H9 (cell line): ENCODE measurements around the gene CDKAL1. TPM values are rescaled to one million over a fixed set of nuclear protein-coding genes. Genes with fewer than 3 reads are reported as not detected.

ENCODE experiments used
- DNase-seq: peaks from one replicate; pipeline ENCODE4 v3.0.0-alpha.2; 2017
- H2AFZ ChIP-seq: one replicate; pipeline ENCODE4 v1.6.1; 2013; ENCODE audit warnings: mild to moderate bottlenecking, low read length, control low read depth, moderate library complexity
- H2AK5ac ChIP-seq: 2 replicates; pipeline ENCODE4 v1.6.1; 2013; ENCODE audit warnings: low read length, control low read depth, mixed read lengths; ENCODE audit not compliant: insufficient read length
- H2BK120ac ChIP-seq: one replicate; pipeline ENCODE4 v1.6.1; 2013; ENCODE audit warnings: low read depth, mild to moderate bottlenecking, low read length, control low read depth, inconsistent platforms; ENCODE audit not compliant: poor library complexity, severe bottlenecking
- H2BK12ac ChIP-seq: 2 replicates; pipeline ENCODE4 v1.6.1; 2013; ENCODE audit warnings: low read length, control low read depth, mixed read lengths, low read depth; ENCODE audit not compliant: insufficient read length
- H2BK15ac ChIP-seq: 2 replicates; pipeline ENCODE4 v1.6.1; 2013; ENCODE audit warnings: low read depth, low read length, control low read depth
- H2BK20ac ChIP-seq: one replicate; pipeline ENCODE4 v1.6.1; 2013; ENCODE audit warnings: low read depth, mild to moderate bottlenecking, low read length, control low read depth, inconsistent platforms; ENCODE audit not compliant: poor library complexity, severe bottlenecking
- H2BK5ac ChIP-seq: 2 replicates; pipeline ENCODE4 v1.6.1; 2013; ENCODE audit warnings: low read length, control low read depth, mixed read lengths; ENCODE audit not compliant: insufficient read length
- H3K14ac ChIP-seq: 2 replicates; pipeline ENCODE4 v1.6.1; 2013; ENCODE audit warnings: low read length, control low read depth; ENCODE audit not compliant: insufficient read depth
- H3K18ac ChIP-seq: 2 replicates; pipeline ENCODE4 v1.6.1; 2013; ENCODE audit warnings: low read depth, mild to moderate bottlenecking, mixed read lengths, low read length, control low read depth; ENCODE audit not compliant: insufficient read length
- H3K23ac ChIP-seq: 2 replicates; pipeline ENCODE4 v1.6.1; 2013; ENCODE audit warnings: low read length, control low read depth, mixed read lengths, low read depth; ENCODE audit not compliant: insufficient read length
- H3K23me2 ChIP-seq: 2 replicates; pipeline ENCODE4 v1.6.1; 2013; ENCODE audit warnings: low read depth, mild to moderate bottlenecking, mixed read lengths, low read length, control low read depth; ENCODE audit not compliant: insufficient read length, poor library complexity, severe bottlenecking
- H3K27ac ChIP-seq: 2 replicates; pipeline ENCODE4 v1.5.1; 2013; ENCODE audit warnings: low read length, control low read depth, mixed read lengths, low read depth; ENCODE audit not compliant: insufficient read length
- H3K27me3 ChIP-seq: 2 replicates; pipeline ENCODE4 v1.6.1; 2013; ENCODE audit warnings: low read length, control low read depth, inconsistent platforms; ENCODE audit not compliant: insufficient read depth
- H3K4ac ChIP-seq: 2 replicates; pipeline ENCODE4 v1.6.1; 2013; ENCODE audit warnings: low read depth, mild to moderate bottlenecking, control low read depth, inconsistent platforms, low read length, moderate library complexity
- H3K4me1 ChIP-seq: 2 replicates; pipeline ENCODE4 v1.6.1; 2013; ENCODE audit warnings: low read length, control low read depth, inconsistent platforms; ENCODE audit not compliant: insufficient read depth
- H3K4me2 ChIP-seq: 2 replicates; pipeline ENCODE4 v1.6.1; 2013; ENCODE audit warnings: low read length, control low read depth, mixed read lengths; ENCODE audit not compliant: insufficient read length, insufficient read depth
- H3K56ac ChIP-seq: 2 replicates; pipeline ENCODE4 v1.6.1; 2013; ENCODE audit warnings: low read depth, mild to moderate bottlenecking, mixed read lengths, low read length, control low read depth; ENCODE audit not compliant: insufficient read length
- H3K79me1 ChIP-seq: 2 replicates; pipeline ENCODE4 v1.6.1; 2013; ENCODE audit warnings: low read depth, mild to moderate bottlenecking, moderate library complexity, low read length, control low read depth, inconsistent platforms; ENCODE audit not compliant: insufficient read depth, poor library complexity, severe bottlenecking
- H3K79me2 ChIP-seq: 2 replicates; pipeline ENCODE4 v1.6.1; 2013; ENCODE audit warnings: low read length, control low read depth, inconsistent platforms; ENCODE audit not compliant: insufficient read depth
- H3K9ac ChIP-seq: 2 replicates; pipeline ENCODE4 v1.6.1; 2013; ENCODE audit warnings: low read length, control low read depth, mixed read lengths; ENCODE audit not compliant: insufficient read length; ENCODE audit errors: extremely low read depth
- H3K9me3 ChIP-seq: one replicate; pipeline ENCODE4 v1.6.1; 2013; ENCODE audit warnings: low read depth, low read length, inconsistent platforms; ENCODE audit not compliant: control insufficient read depth
- H3T11ph ChIP-seq: one replicate; pipeline ENCODE4 v1.6.1; 2013; ENCODE audit warnings: mild to moderate bottlenecking, low read length, control low read depth, inconsistent platforms
- H4K20me1 ChIP-seq: one replicate; pipeline ENCODE4 v1.6.1; 2013; ENCODE audit not compliant: control insufficient read depth, insufficient read length, insufficient read depth
- H4K5ac ChIP-seq: 2 replicates; pipeline ENCODE4 v1.6.1; 2013; ENCODE audit warnings: low read depth, mild to moderate bottlenecking, mixed read lengths, low read length, control low read depth; ENCODE audit not compliant: insufficient read length
- H4K8ac ChIP-seq: replicated peaks from 2 replicates; pipeline ENCODE4 v1.6.1; 2013; ENCODE audit warnings: low read length, control low read depth, mixed read lengths, low read depth; ENCODE audit not compliant: insufficient read length
- H4K91ac ChIP-seq: 2 replicates; pipeline ENCODE4 v1.6.1; 2013; ENCODE audit warnings: low read depth, mild to moderate bottlenecking, moderate library complexity, mixed read lengths, low read length, control low read depth; ENCODE audit not compliant: insufficient read length
- H3K27ac Mint-ChIP-seq, 3 experiments: 2 replicates in 2 of 3; 3 replicates in 1 of 3; pipeline ENCODE4 v1.8.0; 2020 to 2021; ENCODE audit warnings: mixed read lengths in 3 of 3, mild to moderate bottlenecking in 1 of 3, moderate library complexity in 1 of 3
- H3K27me3 Mint-ChIP-seq: 2 replicates; pipeline ENCODE4 v1.8.0; 2021; ENCODE audit warnings: low read depth, mild to moderate bottlenecking, moderate library complexity, mixed read lengths
- H3K36me3 Mint-ChIP-seq, 3 experiments: 2 replicates in 2 of 3; 3 replicates in 1 of 3; pipeline ENCODE4 v1.8.0; 2020 to 2021; ENCODE audit warnings: low read depth in 3 of 3, mixed read lengths in 3 of 3; ENCODE audit not compliant: insufficient read depth in 1 of 3
- H3K4me1 Mint-ChIP-seq, 2 experiments: 2 replicates each; pipeline ENCODE4 v1.8.0; 2020; ENCODE audit warnings: mixed read lengths in 2 of 2
- H3K4me3 Mint-ChIP-seq, 2 experiments: 2 replicates in 1 of 2; 3 replicates in 1 of 2; pipeline ENCODE4 v1.8.0; 2020 to 2021; ENCODE audit warnings: mild to moderate bottlenecking in 2 of 2, mixed read lengths in 2 of 2, moderate library complexity in 1 of 2
- H3K9me3 Mint-ChIP-seq, 2 experiments: 2 replicates in 1 of 2; 3 replicates in 1 of 2; pipeline ENCODE4 v1.8.0; 2020; ENCODE audit warnings: mild to moderate bottlenecking in 2 of 2, mixed read lengths in 2 of 2, moderate library complexity in 1 of 2
- CTCF ChIP-seq: fragments of 200-600 bp; sonication (generic); conservative IDR thresholded peaks from 3 replicates; pipeline ENCODE4 v1.8.0; 2021; ENCODE audit warnings: antibody characterized with exemption, mild to moderate bottlenecking
- total RNA-seq: library from RNA; stranded (reverse); gene quantifications from 2 replicates; pipeline ENCODE4 v1.2.1, GENCODE V29; 2021

CDKAL1 gene
- total RNA-seq, 1 experiment from 2014 or later: 23.0 TPM

DNA sequence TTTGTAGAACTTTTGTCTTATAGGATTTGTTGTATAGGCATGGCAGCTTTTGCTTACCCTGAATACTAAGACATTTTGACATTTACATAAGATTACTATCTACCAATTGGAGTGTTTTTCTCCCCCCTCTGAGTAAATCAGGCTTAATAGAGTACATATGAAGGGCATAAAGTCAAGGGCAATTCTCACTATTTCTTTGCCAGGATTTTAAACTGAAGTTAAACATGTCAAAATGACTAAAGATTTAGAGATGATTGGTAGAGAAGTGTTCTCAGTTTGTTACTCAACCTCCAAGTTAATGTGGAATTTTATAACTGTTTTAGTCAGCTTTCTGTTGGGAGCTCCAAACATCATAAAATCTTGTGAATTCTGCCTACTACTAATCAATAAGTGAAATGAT, 157.8 kb downstream of the CDKAL1 start:
- no peaks in the 10 kb centered on the region for H3K36me3 Mint-ChIP-seq
- Histone ChIP-seq H2BK12ac (no peak overlapping the region), H2BK15ac (no peak overlapping the region), H3K79me1 (peaks cover 3% of the 10 kb centered on the region), H3K79me2 (no peaks in the 10 kb centered on the region; the same call in 1 of the 2 replicates), H2AFZ (no peak overlapping the region), H3K4ac (no peak overlapping the region), H3K4me2 (no peak overlapping the region), H3K18ac (no peak overlapping the region), H3K23ac (no peak overlapping the region), H3K4me1 (no peaks in the 10 kb centered on the region; the same call in 1 of the 2 replicates), H3K27me3 (no peaks in the 10 kb centered on the region), H4K5ac (no peak overlapping the region), H4K20me1 (no peaks in the 10 kb centered on the region), H3T11ph (no peak overlapping the region), H2AK5ac (no peak overlapping the region), H2BK120ac (no peak overlapping the region), H4K91ac (no peak overlapping the region), H3K9ac (no peak overlapping the region), H4K8ac (no peak overlapping the region), H3K23me2 (no peaks in the 10 kb centered on the region), H2BK5ac (no peak overlapping the region), H3K9me3 (no peaks in the 10 kb centered on the region), H2BK20ac (no peak overlapping the region), H3K14ac (no peak overlapping the region), H3K27ac (no peak overlapping the region), H3K56ac (no peak overlapping the region)
- TF ChIP-seq CTCF: no peak
- peaks cover 32 to 41% of the 10 kb centered on the region in 2 experiments for H3K4me1 Mint-ChIP-seq
- no peak overlapping the region for H3K27ac Mint-ChIP-seq
- no peaks in the 10 kb centered on the region for H3K27me3 Mint-ChIP-seq
- H3K9me3 Mint-ChIP-seq: no peaks in the 10 kb centered on the region
- H3K4me3 Mint-ChIP-seq: no peak overlapping the region
- no peak for DNase-seq
